GM18511 (cell line): ENCODE results near the gene CDK19.
A peak's percentile ranks its signal among the peaks of the same experiment; 100 is the strongest.
"Not testable (repeated sequence)": the region's sequence is repeated elsewhere in the genome, so short reads cannot be mapped to it uniquely, and the experiment has no call there.

ENCODE experiments used
- ATAC-seq: cut with Tn5 transposase; IDR thresholded peaks from one replicate; pipeline ENCODE4 v1.9.1; 2021; ENCODE audit warnings: mild to moderate bottlenecking, moderate library complexity; ENCODE audit not compliant: unreplicated experiment

CDK19 gene

GRCh38 chr6:110761371-110761770, 53.9 kb downstream of the CDK19 start:
- no peak for ATAC-seq

GRCh38 chr6:110760589-110760988, 54.7 kb downstream of the CDK19 start:
- ATAC-seq: no peak

GRCh38 chr6:110760098-110760497, 55.2 kb downstream of the CDK19 start:
- not testable (repeated sequence) for ATAC-seq

GRCh38 chr6:110757926-110758325, 57.3 kb downstream of the CDK19 start:
- ATAC-seq: no peak

GRCh38 chr6:110756817-110757216, 58.5 kb downstream of the CDK19 start:
- ATAC-seq: peak; percentile 87

- no peak for ATAC-seq
Observed at GRCh38 chr6:110755411-110755834, 59.8 kb downstream of the CDK19 start.

- not testable (repeated sequence) for ATAC-seq
Observed at GRCh38 chr6:110753936-110754668, 61.2 kb downstream of the CDK19 start.

DNA sequence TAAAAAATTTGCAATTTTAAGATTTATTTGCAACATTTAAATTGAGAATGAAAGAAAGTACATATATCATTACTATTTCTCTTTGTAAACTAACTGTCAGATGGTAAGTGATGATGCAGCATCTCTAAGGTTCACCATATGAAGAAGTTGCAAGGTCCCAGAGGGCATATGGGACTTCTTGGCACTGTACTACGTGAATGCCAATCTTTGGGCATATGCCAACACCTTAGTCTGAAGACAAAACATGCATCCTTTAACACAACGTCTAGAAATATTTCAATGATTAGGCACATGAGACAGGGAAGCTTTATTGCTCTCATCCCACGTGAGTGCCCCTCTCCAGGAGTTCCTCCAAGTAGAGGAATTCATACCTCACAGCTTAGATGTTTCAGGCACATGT, 66.8 kb downstream of the CDK19 start:
- ATAC-seq: no peak

- ATAC-seq: no peak
Observed at GRCh38 chr6:110746680-110747079, 68.6 kb downstream of the CDK19 start.

GRCh38 chr6:110744991-110745390, 70.3 kb downstream of the CDK19 start:
- ATAC-seq: no peak

DNA sequence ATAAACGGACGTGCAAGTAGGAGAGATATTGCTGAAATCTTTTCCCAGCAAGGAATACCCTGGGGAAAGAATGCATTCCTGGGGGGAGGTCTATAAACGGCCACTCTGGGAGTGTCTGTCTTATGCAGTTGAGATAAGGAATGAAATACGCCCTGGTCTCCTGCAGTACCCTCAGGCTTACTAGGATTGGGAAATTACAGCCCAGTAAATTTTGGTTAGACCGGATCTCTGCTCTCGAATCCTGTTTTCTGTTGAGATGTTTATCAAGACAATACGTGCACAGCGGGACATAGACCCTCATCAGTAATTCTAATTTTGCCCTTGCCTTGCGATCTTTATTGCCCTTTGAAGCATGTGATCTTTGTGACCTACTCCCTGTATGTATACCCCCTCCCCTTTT, 72.7 kb downstream of the CDK19 start:
- not testable (repeated sequence) for ATAC-seq

DNA sequence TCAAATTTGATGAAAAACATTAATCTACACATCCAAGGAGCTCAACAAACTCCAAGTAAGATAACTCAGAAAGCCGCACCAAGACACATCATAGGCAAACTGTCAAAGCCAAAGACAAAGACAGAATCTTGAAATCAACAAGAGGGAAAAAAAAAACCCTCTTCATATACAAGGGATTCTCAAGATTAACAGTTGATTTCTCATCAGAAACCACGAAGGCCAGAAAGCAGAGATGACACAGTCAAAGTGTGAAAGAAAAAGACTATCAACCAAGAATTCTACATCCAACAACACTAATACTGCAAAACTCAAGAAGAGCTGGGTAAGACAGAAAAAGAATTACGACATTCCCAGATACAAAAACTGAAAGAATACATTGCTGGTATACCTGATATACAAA, 73.8 kb downstream of the CDK19 start:
- ATAC-seq: no peak

GRCh38 chr6:110738899-110739365, 76.3 kb downstream of the CDK19 start:
- peak; percentile 84 for ATAC-seq

DNA sequence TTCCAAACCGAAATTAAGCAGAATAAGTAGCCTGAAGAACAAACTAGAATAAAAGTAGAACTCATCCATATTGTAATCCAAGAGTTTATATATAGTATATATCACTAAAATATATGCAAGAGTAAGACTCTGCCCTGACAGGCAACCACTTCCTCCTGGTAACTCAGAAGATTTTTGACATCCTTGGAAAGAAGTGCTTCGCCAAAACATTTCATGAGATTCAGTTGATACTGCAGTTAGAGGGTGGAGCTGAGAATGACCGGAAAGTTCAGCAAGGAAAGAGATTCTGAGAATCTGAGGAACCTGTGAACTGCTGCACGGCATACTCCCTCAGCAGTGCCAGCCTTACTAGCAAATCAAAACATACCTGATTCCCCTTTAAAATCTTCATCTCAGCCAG, 79.6 kb downstream of the CDK19 start:
- ATAC-seq: no peak

DNA sequence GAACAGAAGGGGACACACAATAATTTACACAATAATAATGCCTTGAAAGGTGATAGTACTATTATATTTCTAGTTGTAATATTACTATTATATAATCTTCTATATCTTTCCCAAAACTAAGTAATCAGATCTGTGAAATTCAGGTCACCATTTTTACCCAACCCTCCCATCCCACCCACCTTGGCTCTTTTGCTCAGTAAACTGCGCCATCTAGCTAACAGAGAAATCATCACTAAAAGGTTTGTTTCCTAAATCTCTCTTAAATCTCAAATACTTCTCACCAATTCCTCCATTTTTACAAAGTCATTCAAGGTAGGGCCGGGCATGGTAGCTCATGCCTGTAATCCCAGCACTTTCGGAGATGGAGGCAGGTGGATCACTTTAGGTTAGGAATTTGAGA, 83.4 kb downstream of the CDK19 start:
- ATAC-seq: no peak

GRCh38 chr6:110731196-110731595, 84.1 kb downstream of the CDK19 start:
- ATAC-seq: no peak

DNA sequence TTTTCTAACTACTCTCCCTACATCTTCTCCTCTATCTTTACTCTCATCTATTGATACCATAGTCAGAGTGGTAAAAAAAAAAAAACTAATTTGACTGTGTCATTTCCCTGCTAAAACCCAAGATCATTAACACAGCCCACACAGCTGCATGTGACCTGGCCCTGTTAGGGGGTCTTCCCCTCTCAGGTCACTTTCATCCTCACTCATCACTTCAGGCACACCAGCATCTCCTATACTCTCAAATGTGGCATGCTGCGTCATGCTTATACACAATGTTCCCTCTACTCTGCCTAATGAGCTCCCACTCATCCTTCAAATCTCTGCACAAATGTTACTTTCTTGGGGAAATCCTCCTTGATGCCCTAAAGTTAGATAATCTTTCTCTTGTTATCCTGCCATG, 86.8 kb downstream of the CDK19 start:
- peak; percentile 78 for ATAC-seq

- no peak for ATAC-seq
Observed at GRCh38 chr6:110723017-110723416, 92.3 kb downstream of the CDK19 start.

DNA sequence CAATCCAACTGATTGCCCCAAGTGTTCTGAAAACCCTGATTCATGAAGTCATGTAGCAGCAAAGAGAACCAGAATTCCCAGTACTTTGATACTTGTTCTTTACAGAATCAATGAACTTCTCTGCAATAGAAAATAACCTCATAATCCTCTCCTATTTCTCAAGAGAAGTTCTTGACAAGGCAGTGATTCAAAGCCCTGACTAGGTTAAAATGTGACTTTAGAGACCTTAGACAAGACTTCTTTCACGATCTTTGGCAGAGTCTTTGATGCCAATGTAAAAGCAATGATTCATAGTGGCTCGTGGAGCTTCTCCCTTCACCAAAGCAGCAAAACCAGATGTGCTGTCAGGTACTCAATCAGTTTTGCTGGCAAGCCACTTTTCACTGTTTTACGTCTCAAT, 95.2 kb downstream of the CDK19 start:
- no peak for ATAC-seq

DNA sequence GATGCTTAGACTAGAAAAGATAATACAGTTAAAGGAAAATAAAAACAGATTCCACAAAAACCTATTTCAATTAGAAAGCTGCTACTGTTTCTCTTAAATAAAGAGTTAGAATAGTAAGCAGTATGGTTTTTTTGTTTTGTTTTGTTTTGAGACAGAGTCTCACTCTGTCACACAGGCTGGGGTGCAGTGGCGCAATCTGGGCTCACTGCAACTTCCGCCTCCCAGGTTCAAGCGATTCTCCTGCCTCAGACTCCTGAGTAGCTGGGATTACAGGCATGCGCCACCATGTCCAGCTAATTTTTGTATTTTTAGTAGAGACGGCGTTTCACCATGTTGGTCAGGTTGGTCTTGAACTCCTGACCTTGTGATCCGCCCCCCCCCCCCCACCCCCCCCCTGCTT, 95.7 kb downstream of the CDK19 start:
- ATAC-seq: not testable (repeated sequence)

DNA sequence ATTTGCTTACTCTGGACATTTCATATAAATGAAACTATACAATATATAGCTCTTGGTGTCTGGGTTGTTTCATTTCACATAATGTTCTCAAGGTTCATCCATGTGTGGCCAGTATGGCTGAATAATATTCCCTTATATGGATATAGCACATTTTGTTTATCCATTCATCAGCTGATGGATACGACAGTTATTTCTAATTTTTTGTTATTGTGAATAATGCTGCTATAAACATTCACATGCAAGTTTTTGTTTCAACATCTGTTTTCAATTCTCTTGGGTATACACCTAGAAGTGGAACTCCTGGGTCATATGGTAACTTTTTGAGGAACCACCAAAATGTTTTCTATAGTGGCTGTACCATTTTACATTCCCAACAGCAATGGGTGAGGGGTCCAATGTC, 101.1 kb downstream of the CDK19 start:
- ATAC-seq: no peak

DNA sequence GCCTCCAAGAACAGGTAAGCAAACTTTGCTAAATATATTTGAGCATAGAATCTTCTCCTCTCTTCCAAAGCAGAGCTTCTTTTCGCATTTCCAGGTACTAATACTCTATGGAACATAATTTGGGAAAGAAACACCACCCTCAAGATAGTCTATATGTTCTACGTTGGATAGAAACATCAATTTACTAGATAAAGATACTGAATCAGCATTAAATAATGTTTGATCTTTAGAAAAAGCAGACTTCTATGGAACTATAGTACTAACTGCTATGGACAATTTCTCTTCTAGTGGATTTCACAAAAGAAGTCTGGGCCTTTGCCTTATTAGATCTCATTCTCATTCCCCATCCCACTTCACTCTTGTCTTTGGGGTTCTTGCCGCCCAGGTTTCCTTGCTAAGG, 103.0 kb downstream of the CDK19 start:
- no peak for ATAC-seq

GRCh38 chr6:110710115-110710514, 105.2 kb downstream of the CDK19 start:
- ATAC-seq: no peak
